Right lobe of liver (tissue), 6 donors: Measurements from ENCODE around the gene APLP2. TPM values are rescaled to one million over a fixed set of nuclear protein-coding genes. Genes with fewer than 3 reads are reported as not detected.

Source experiments
- ATAC-seq, 4 donors: fragments of 200-7000 bp; cut with Tn5 transposase; one replicate each; pipeline ENCODE4 v1.9.1; 2020; ENCODE audit warnings: mild to moderate bottlenecking in 4 of 4, moderate library complexity in 4 of 4
- DNase-seq, 3 donors: peaks; one replicate each; pipeline ENCODE4 v3.0.0-alpha.2; 2020
- H3K27ac ChIP-seq, 3 donors: fragments of 200-600 bp; one replicate each; pipeline ENCODE4 v1.8.0; 2022
- H3K27me3 ChIP-seq, 2 donors: fragments of 200-600 bp; one replicate each; pipeline ENCODE4 v1.8.0; 2022
- H3K36me3 ChIP-seq, 4 donors: fragments of 200-600 bp; sonication (generic) in 1 of 4; one replicate each; pipeline versions ENCODE4 v1.5.1 to v1.8.0; 2017 to 2022; ENCODE audit warnings: control low read depth in 1 of 4
- H3K4me1 ChIP-seq, 4 donors: fragments of 200-600 bp; sonication (generic) in 1 of 4; one replicate each; pipeline versions ENCODE4 v1.5.1 to v1.8.0; 2017 to 2022; ENCODE audit warnings: control low read depth in 1 of 4
- H3K4me3 ChIP-seq, 3 donors: fragments of 200-600 bp; one replicate each; pipeline ENCODE4 v1.8.0; 2022
- H3K9me3 ChIP-seq, 4 donors: fragments of 200-600 bp; sonication (generic) in 1 of 4; one replicate each; pipeline versions ENCODE4 v1.5.1 to v1.8.0; 2017 to 2022; ENCODE audit warnings: control low read depth in 1 of 4
- POLR2A ChIP-seq: fragments of 450-650 bp; IDR thresholded peaks from one replicate; pipeline ENCODE4 v1.6.1; 2017; ENCODE audit warnings: antibody characterized with exemption, mild to moderate bottlenecking
- WGBS: methylation state at CpG from one replicate; pipeline ENCODE4 v1.1.6; 2018; ENCODE audit warnings: low coverage, low lambda C conversion rate; ENCODE audit not compliant: insufficient coverage; ENCODE audit errors: missing lambda C conversion rate; 5-methylcytosine and 5-hydroxymethylcytosine counted together
- intact Hi-C, 2 donors: fragments of 100-400 bp; cut with DNase I; formaldehyde crosslinking; loops; one replicate each; pipeline versions ENCODE4 v1.11.2 to v1.14.1; 2022
- total RNA-seq, 6 experiments: library from RNA; depleted of rRNA in 2 of 6; stranded (reverse); fragments of >200 nt in 2 of 6; fragmentation: NEBNext Ultra II Directional in 3 of 6; extraction: Animal tissue kit (Norgen Biotek cat#: 25700) in 3 of 6; gene quantifications; one replicate each; pipeline versions ENCODE4 v1.1.0 to v1.2.4, GENCODE V29; 2016 to 2023
- TF ChIP-seq, protein P1 (sequence below), 4 donors: fragments of 200-600 bp in 3 of 4; fragments of 450-650 bp in 1 of 4; IDR thresholded peaks; one replicate each; pipeline versions ENCODE4 v1.5.1 to v1.8.0; 2016 to 2022; ENCODE audit warnings: antibody characterized with exemption in 4 of 4, mild to moderate bottlenecking in 2 of 4
- donor health status: DM: no; HTN: yes; CAD: no.
- donor health status: DM: no; HTN: no; CAD: no.
- donor health status: DM: no; HTN: no; CAD: no.
- donor health status: DM: no; HTN: yes; CAD: no.
- donor health status: DM: no; HTN: yes; CAD: no.

Gene APLP2
- total RNA-seq, 6 experiments from 2014 or later: 184 to 255 (median 252) TPM

DNA sequence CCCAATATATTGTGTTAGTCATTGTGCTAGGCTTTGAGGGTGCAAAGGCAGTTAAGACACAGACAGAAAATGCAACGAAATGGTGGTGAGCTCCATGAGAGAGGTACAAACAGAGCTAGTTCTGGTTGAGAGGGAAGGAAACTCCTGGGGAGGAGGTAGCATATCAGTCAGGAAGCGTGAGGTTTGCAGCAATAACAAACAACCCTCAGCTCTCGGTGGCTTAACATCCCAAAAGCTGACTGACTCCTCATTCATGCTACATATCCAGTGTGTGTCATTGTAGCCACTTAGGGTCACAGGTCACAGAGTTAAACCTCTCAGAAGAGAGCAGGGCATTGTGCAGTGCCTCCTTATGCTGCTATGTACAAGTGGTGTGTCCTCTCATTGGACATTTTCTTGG is 88.1 kb downstream of the APLP2 start:
- Histone ChIP-seq H3K4me3 (no peak overlapping the region), H3K27ac (no peak overlapping the region), H3K36me3 (no peaks in the 10 kb centered on the region), H3K4me1 (peaks cover 0 to 6% (median 0%) of the 10 kb centered on the region in 4 donors), H3K9me3 (no peaks in the 10 kb centered on the region), H3K27me3 (no peaks in the 10 kb centered on the region)
- DNase-seq (no peak), ATAC-seq (no peak)
- 65% methylated on average over 3 of the region's 3 CpGs for WGBS
- TF ChIP-seq POLR2A: no peak
- TF ChIP-seq, protein P1, sequence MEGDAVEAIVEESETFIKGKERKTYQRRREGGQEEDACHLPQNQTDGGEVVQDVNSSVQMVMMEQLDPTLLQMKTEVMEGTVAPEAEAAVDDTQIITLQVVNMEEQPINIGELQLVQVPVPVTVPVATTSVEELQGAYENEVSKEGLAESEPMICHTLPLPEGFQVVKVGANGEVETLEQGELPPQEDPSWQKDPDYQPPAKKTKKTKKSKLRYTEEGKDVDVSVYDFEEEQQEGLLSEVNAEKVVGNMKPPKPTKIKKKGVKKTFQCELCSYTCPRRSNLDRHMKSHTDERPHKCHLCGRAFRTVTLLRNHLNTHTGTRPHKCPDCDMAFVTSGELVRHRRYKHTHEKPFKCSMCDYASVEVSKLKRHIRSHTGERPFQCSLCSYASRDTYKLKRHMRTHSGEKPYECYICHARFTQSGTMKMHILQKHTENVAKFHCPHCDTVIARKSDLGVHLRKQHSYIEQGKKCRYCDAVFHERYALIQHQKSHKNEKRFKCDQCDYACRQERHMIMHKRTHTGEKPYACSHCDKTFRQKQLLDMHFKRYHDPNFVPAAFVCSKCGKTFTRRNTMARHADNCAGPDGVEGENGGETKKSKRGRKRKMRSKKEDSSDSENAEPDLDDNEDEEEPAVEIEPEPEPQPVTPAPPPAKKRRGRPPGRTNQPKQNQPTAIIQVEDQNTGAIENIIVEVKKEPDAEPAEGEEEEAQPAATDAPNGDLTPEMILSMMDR (IDR thresholded peaks at IDR 0.05): no peak
- intact Hi-C loops: no loop called here

DNA sequence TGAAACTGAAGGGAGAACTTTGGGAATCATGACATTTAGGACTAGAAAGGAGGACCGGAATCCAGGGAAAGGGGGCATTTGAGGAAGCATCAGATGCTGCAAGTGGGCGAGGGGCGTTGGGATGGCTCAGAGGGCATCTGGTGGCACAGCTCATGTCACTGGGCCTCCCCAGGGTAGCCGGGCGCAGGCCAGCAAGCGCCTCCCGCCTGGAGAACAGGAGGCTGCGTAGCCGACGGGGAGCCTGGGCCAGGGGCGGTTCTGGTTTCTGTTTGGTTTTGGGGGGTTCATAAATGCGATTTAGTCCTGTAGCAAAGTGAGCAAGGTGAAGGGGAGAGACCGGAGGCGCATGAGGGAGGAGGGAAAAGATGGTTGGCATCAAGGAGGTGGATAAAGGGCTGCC is 89.4 kb downstream of the APLP2 start:
- intact Hi-C loops: no loop called here
- peaks cover 0 to 15% (median 0%) of the 10 kb centered on the region in 4 donors for H3K4me1 ChIP-seq
- H3K4me3 ChIP-seq: no peak overlapping the region
- ATAC-seq: no peak
- no peaks in the 10 kb centered on the region for H3K9me3 ChIP-seq
- TF ChIP-seq, protein P1 (IDR thresholded peaks at IDR 0.05): no peak
- no peak for TF ChIP-seq POLR2A
- no peaks in the 10 kb centered on the region for H3K27me3 ChIP-seq
- H3K27ac ChIP-seq: no peak overlapping the region
- H3K36me3 ChIP-seq: no peaks in the 10 kb centered on the region
- 71% methylated on average over 6 of the region's 14 CpGs for WGBS
- no peak for DNase-seq

DNA sequence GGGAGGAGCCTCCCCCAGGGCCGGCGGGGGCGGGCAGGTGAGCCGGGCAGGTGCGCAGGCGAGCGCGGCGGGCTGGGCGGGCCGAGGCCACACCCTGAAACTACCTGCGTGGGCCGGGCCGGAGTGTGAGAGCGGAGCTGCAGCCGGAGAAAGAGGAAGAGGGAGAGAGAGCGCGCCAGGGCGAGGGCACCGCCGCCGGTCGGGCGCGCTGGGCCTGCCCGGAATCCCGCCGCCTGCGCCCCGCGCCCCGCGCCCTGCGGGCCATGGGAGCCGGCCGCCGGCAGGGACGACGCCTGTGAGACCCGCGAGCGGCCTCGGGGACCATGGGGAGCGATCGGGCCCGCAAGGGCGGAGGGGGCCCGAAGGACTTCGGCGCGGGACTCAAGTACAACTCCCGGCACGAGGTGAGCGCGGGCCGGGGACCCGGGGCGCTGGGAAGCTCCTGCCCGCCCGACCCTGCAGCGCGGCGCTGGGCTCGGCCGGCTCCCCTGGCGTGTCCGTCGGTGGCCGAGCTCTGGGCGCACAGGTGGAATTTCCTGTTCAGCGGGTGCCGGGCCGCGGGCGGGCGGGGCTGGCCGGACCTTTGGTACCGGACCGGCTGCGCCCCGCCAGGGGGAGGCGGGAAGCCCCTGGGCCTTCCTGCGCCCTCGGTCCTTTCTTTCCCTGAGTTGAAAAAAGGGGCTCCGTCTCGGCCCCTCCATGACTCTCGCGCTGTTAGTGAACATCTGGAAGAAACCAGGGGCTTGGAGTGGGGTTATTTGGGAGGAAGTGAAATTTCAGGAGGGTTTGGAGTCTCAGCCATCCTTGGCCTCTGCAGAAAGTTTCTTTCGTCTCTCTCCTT is 90.2 kb downstream of the APLP2 start, which contains the start of gene ST14:
ST14 (plus strand) TSS at position 126 of the 841 bp plus-strand sequence; CDS start at position 324, 198 bp downstream.
- Histone ChIP-seq H3K27ac (no peak within 1 kb of the TSS), H3K9me3 (no peaks in the 10 kb centered on the region), H3K4me1 (peaks cover 0 to 21% (median 2%) of the 10 kb centered on the region in 4 donors), H3K27me3 (no peaks in the 10 kb centered on the region), H3K36me3 (no peaks in the 10 kb centered on the region), H3K4me3 (peak within 1 kb of the TSS; percentile 49 to 58 (median 53))
- peak in 2 of 3 donors; percentile 63 to 68 for DNase-seq
- ATAC-seq: peak; percentile 49 to 53 (median 51)
- TF ChIP-seq, protein P1 (IDR thresholded peaks at IDR 0.05): no peak
- TF ChIP-seq POLR2A: peak; percentile 60
- intact Hi-C loops: no loop called here
- no CpG with 5 or more reads among the region's 89 CpGs for WGBS

DNA sequence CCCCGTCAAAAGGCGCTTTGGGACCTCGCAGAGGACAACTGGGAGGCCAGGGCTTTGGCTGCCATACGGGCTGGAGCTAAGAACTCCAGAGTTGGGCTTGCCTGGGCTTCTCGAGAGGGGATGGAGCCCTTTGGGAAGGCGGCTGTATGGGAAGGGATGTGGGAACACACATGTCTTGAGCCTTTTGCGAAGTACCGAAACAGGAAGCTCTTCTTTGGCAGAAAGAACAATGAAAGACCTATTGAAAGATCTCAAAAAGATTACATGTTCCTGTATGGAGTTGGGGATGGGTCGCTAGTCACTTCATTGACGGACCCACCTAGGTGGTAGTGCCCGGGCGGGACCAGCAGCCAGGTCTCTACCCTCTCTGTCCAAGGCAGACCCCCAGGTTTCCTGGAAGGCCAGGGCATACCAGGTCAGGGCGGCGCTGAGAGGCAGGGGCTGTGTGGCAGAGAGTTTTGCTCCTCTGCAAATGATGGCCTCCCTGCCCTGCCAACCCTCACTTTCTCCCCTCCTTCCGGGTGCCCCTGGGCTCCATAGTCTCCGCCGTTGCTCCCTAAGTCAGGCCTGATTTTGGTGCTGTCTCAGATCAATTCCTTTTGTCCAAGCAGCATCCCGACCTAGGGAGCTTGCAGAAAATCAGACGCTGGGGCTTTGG is 90.9 kb downstream of the APLP2 start:
- WGBS: 53% methylated on average over 6 of the region's 19 CpGs
- intact Hi-C loops: no loop called here
- Histone ChIP-seq H3K9me3 (no peaks in the 10 kb centered on the region), H3K36me3 (no peaks in the 10 kb centered on the region), H3K27ac (no peak overlapping the region), H3K4me3 (peak overlapping the region; percentile 49 to 58 (median 53)), H3K4me1 (peaks cover 0 to 21% (median 2%) of the 10 kb centered on the region in 4 donors), H3K27me3 (no peaks in the 10 kb centered on the region)
- no peak for TF ChIP-seq POLR2A
- TF ChIP-seq, protein P1 (IDR thresholded peaks at IDR 0.05): no peak
- ATAC-seq: no peak
- no peak for DNase-seq
